ENCODE measurements around the gene UTP3. TPM values are rescaled to one million over a fixed set of nuclear protein-coding genes. Genes with fewer than 3 reads are reported as not detected.

UTP3 gene
- total and polyA plus RNA-seq, 2 donors (not counting 3 experiments of a cell fraction or from before 2014, with no cell fraction given): 8.7 to 32.8 TPM

GRCh38 chr4:70687392-70687791 lies 940 bp upstream of the UTP3 start:
- POLR2A ChIA-PET: no interaction called here

More at GRCh38 chr4:70687392-70687791, 940 bp upstream of the UTP3 start:
- FAIRE-seq (no peak), DNase-seq (ENCODE audit: low read depth, low spot score) (no peak)
- Histone ChIP-seq H3K27ac (ENCODE audit: insufficient read depth, low read depth, low read length) (peak overlapping the region; percentile 36), H3K4me2 (ENCODE audit: insufficient read depth, low read length) (peak overlapping the region; percentile 93), H3K9ac (replicated peaks; ENCODE audit: extremely low read depth, insufficient read depth, low read length) (peak overlapping the region; percentile 82), H3K9me3 (replicated peaks; ENCODE audit: control insufficient read depth, insufficient read depth, low read length) (no peaks in the 10 kb centered on the region), H3K27me3 (ENCODE audit: control insufficient read depth in 2 of 2, insufficient read depth in 2 of 2, low read length in 2 of 2) (no peaks in the 10 kb centered on the region), H3K79me2 (ENCODE audit: control insufficient read depth, insufficient read depth, low read length) (peaks cover 31% of the 10 kb centered on the region), H4K20me1 (replicated peaks; ENCODE audit: control insufficient read depth, extremely low read depth, insufficient read depth, low read length) (no peaks in the 10 kb centered on the region), H3K36me3 (ENCODE audit: control insufficient read depth in 2 of 2, extremely low read depth in 1 of 2, insufficient read depth in 2 of 2, low read length in 2 of 2) (no peaks in the 10 kb centered on the region), H2AFZ (ENCODE audit: low read depth, low read length) (peak overlapping the region; percentile 95), H3K4me3 (replicated peaks in 1 of 3; ENCODE audit: insufficient read depth in 1 of 3, low read depth in 1 of 3, low read length in 3 of 3) (peak overlapping the region; percentile 34 to 72 (median 62)), H3K9me1 (replicated peaks; ENCODE audit: control insufficient read depth, extremely low read depth, insufficient read depth, low read length) (no peaks in the 10 kb centered on the region), H3K4me1 (ENCODE audit: control insufficient read depth, extremely low read depth, insufficient read depth, low read length) (peaks cover 22% of the 10 kb centered on the region)
- dilution Hi-C loops (cut with MboI; ENCODE audit: extremely low pct_ligation_motif_present, low sequenced_read_pairs): no loop called here
- intact Hi-C loops (cut with micrococcal nuclease): no loop called here
- CTCF ChIA-PET: interaction anchor here (0.7 to 1.0 kb wide), 5 partner anchors 11 to 31 kb away, joined by 3 to 4 read pairs (median 3); no protein-coding TSS in a partner anchor
- TF ChIP-seq GATA2 (IDR thresholded peaks at IDR 0.05; ENCODE audit: insufficient read depth, insufficient read length, low read depth, low read length): no peak
- TF ChIP-seq POLR2A (IDR thresholded peaks at IDR 0.05; ENCODE audit: low read depth, low read length): no peak
- TF ChIP-seq EZH2 (IDR thresholded peaks at IDR 0.05; ENCODE audit: borderline replicate concordance, low read depth, low read length, severe bottlenecking): no peak
- TF ChIP-seq MAX (IDR thresholded peaks at IDR 0.05; ENCODE audit: insufficient read depth, insufficient read length): no peak
- no peak for TF ChIP-seq MYC (IDR thresholded peaks at IDR 0.05; ENCODE audit: low read depth, low read length)
- TF ChIP-seq JUN (IDR thresholded peaks at IDR 0.05; ENCODE audit: borderline replicate concordance, insufficient read depth, insufficient read length, low read depth): no peak
- TF ChIP-seq POLR2AphosphoS5 (IDR thresholded peaks at IDR 0.05; ENCODE audit: insufficient read depth, low read depth, low read length): no peak
- TF ChIP-seq FOS (IDR thresholded peaks at IDR 0.05; ENCODE audit: borderline replicate concordance, insufficient read depth, low read length): no peak
- TF ChIP-seq, protein P1, sequence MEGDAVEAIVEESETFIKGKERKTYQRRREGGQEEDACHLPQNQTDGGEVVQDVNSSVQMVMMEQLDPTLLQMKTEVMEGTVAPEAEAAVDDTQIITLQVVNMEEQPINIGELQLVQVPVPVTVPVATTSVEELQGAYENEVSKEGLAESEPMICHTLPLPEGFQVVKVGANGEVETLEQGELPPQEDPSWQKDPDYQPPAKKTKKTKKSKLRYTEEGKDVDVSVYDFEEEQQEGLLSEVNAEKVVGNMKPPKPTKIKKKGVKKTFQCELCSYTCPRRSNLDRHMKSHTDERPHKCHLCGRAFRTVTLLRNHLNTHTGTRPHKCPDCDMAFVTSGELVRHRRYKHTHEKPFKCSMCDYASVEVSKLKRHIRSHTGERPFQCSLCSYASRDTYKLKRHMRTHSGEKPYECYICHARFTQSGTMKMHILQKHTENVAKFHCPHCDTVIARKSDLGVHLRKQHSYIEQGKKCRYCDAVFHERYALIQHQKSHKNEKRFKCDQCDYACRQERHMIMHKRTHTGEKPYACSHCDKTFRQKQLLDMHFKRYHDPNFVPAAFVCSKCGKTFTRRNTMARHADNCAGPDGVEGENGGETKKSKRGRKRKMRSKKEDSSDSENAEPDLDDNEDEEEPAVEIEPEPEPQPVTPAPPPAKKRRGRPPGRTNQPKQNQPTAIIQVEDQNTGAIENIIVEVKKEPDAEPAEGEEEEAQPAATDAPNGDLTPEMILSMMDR (IDR thresholded peaks at IDR 0.05; ENCODE audit: extremely low read depth in 1 of 2, insufficient read depth in 1 of 2, low read depth in 1 of 2, low read length in 2 of 2): no peak
- BruUV-seq (replicated peaks): no TSS peak

All from endothelial cell of umbilical vein (primary cell).